Middle frontal gyrus (tissue), 1 donor: ENCODE measurements around the gene FREM2.

Source experiments
- DNase-seq: peaks from one replicate; pipeline ENCODE4 v3.0.0-alpha.2; 2015; ENCODE audit warnings: low spot score; ENCODE audit errors: extremely low spot score

Gene FREM2

DNA sequence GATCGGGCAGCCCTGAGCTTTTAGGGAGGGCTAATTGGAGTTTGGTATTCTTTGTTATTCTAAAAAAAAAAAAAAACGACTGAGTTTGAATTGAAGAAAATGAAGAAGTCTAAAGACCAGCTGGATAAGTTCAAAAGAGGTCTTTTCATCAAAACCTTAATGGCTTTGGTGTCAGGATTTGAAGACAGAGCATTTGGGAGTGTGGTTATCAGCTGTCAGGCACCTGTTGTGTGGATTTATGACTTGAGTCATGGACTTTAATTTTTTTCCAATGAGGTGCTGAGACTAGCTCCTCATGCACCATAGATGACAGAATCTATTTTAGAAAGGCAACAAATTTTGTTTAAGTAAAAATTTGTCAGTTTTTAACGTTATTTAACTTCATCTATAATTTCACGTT is 72.5 kb downstream of the FREM2 start:
- DNase-seq, result no peak

DNA sequence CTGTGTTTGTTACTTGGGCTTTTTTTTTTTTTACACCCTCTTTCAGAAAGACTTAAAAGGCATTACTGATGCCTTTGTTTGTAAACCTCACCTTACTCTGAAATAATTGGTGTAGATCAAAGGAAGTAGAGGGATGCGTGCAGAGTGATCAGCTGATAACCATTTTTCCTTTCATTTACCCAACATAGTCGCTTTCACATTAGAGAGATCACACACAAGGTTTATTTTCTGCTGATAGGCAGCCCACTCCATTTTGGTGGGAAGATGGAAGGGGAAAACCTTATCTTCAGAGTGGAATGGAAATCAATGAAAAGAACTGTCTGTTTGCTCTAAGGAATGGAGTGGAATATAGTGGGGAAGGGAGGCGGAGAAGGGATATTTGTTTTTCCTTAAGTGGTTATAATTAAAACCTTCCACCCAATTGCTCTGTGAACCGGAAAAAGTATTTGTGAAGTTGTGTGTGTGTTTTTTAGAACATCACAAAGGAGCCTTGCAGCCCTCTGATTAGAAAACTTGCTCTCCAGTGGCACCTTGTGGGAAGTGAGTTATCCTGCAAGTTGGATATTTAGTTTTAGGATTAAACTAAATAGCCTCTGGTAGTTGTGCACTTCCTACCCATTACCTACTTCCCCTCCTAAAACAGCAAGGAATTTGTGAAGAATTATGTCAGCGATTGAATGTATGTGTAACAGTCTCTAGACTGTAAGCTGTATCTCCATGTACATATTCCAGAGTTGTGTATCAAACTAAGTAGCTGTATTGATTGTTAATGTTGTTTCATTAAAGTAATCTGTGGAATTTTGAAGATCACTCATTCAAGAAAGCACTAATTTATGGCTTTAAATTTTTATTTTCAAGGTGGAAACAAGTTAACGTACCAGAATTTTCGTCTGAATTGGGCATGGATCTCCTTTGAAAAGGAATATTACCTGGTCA is 76.8 kb downstream of the FREM2 start:
- DNase-seq, result peak; percentile 53

DNA sequence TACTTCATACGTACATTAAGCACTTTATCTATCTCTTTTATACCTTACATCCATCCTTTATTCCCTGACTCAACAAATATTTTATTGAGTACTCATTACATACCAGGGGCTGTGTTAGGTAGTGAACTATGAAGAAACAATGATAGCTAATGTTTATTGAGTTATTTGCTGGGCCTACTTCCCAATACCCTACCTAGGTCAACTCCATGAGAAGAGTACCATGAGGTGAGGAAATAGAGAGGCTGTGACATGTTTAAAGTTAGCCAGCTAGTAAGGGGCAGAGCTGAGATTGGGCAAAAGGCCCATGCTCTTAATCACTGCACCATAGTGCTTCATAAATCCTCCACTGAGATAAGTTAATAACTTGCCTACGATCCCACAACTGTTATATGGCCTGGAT is 79.9 kb downstream of the FREM2 start:
- no peak for DNase-seq

DNA sequence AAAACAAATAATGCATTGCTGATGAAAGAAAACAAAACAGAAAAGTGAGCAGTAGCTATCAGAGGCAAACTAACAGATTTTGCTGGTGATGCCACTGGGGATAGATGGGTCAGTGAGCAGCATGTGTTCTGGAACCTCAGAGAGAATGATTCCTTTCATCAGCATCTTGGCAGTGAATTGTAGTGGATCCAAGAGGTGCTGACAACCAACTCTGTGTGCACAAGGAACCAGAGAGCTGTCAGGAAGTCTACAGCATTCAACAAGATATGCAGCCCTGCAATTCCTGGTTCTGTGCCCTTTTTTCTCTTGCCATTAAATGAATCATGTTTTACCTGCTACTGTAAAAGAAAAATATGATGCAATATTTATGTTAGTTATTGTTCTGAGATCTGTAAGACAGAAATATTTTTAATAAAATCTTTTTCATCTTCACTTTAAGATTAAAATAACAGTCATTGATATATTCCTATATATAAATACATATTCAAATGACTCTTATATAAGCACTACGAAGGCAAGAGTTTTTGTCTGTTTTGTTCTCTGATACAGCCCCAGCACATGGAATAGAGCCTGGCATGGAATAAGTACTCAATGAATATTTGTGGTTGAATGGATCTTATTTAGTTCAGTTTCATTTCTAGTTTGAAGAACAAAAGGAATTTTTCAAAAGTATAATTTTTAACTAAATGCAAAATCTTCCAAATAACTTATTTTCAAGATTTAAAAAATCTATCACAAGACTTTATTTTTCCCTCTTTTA is 80.8 kb downstream of the FREM2 start:
- peak; percentile 48 for DNase-seq

DNA sequence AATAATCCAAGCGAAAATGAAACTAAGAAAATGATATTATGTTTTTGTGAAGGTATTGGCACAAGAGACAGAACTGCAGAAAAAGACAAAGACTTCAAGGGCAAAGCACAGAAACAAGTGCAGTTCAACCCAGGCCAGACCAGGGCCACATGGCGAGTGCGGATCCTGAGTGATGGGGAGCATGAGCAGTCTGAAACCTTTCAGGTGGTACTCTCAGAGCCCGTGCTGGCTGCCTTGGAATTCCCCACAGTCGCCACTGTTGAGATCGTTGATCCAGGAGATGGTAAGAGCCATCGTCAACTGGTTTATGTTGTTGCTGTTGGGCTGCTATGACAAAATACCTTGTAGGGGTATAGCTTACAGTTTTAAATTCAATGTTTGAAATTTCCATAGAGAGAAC is 82.6 kb downstream of the FREM2 start:
- DNase-seq, result no peak

DNA sequence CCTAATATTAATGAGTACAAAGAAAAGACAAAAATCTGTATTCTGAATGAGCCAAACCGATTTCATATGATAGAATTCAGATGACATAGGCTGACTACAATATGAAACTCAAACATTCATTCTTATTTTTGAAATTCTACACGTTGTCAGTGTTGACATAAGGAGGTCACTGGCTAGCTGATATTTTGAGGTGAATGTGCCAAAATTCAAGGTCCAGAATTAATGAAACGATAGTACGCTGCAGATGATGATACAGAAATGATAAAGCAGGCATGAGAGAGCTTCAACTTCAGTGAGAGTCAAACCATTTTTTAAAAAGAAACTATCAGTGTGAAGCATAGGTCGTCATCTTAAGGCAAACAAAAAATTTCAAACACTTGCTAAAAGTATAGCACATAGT is 88.2 kb downstream of the FREM2 start:
- DNase-seq, result no peak

DNA sequence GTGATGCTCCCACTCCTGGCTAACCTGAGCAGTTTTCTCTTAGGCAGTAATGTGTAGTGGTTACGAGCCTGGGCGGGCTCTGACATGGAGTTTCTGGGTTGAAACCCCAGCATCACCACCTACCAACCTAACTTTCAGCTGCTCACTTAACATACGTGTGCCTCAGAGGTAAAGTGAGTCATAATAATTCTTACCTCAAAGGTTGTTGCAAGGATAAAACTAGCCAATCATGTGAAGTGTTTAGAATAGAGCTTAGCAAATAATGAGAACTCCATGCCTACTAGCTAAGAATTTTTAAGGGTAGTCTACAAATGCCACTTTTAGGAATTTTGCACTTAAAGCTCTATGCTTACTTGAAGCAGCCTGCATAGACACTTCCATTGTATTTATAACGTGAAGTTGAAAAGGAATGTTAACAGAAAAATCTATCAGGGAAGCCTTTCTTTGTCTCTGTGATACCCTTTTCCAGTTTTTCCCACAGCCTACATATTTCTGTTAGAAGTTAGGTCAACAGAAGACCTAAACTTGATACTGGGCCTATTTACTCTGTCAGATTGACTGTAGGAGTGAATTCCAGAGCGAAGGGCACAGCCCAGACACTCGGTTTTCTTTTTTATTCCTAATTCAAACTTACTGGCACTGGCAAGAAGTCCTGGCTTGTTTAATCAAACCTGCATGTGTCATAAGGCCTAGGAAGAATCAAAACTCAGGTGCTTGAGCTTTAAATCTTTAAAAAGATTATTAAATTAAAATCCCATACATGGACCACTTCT is 90.7 kb downstream of the FREM2 start:
- DNase-seq, result no peak

DNA sequence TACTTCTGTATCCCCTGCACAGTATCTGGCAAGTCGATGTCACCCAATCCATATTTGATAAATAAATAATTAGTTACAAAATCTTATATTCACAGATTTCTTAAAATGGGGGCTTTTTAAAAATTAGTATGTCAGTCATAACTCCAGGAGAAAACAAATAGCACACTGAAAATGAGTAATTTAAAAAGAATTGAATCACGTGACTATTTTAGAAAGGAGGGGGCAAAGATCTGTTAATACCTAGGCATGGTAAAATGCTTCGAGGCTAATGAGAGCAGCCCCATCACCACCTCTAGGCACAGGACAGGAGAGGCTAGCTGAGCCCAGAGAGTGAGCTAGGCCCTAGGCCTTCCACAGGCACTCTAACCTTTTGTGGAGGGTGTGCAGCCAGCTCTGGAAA is 94.7 kb downstream of the FREM2 start:
- DNase-seq, result no peak

DNA sequence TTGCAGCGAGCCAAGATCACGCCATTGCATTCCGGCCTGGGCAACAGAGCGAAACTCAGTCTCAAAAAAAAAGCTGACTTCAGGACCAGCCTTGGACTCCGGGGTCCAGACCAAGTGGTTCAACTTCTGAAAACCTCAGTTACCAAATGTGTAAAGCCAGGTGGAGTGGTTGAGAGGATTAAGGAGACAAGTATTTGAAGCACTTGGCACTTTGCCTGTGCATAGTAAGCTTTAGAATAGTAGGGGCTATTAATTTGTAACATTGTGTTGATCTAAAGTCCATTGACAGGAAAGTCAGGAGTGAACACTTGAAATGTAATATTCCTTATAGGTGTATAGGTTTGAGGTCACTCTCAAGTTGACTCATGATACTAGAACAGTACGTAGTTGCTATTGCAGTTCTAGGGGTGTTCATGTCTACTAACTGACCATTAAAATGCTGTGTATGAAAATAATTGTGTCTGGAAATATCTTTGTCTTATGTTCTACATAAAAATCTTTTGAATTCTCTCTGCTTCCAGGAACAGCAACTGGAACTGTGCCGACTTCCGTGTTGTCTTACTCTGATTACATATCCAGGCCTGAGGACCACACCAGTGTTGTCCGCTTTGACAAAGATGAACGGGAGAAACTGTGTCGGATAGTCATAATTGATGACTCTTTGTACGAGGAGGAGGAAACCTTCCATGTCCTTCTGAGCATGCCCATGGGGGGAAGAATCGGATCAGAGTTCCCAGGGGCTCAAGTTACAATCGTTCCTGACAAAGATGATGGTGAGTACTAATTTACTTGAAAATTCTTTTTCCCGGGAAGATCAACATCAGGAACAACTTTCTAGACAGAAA is 97.4 kb downstream of the FREM2 start:
- no peak for DNase-seq

DNA sequence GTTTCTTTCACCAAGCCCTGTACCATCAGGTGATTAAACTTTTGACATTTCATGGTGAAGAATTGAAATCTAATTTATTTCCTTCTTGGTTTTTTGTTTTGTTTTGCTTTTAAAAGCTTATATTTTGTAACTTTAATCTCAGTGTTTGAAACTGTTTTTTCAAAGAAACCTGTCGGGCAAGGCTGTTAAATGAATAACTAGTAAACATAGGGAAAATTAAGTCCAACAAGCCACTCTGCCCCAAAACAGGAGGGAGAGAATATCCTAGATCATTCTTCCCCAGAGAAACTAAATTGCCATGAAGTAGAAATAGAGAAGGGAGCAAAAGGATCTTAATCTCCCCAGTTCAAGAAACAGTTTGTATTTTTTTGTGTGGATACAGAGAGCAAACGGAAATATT is 98.2 kb downstream of the FREM2 start:
- DNase-seq, result no peak

DNA sequence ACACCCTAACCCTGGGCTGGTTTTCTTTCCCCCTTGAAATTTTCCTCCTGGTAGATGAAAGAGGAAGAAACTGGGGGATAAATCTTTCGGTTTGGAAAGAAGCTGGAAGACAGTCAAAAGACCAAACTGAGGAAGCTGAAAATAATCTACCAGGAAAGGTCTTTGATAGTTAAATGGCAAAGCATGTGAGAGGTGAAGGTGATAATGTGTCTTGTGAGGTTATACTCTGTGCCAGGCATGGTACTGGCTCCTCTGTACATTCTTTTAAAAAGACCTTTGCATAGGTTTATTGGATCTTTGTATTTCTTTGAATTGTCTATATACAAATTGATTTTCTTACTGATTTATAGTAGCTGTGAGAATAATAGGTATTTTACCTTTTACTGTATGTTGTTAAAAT is 98.6 kb downstream of the FREM2 start:
- no peak for DNase-seq

DNA sequence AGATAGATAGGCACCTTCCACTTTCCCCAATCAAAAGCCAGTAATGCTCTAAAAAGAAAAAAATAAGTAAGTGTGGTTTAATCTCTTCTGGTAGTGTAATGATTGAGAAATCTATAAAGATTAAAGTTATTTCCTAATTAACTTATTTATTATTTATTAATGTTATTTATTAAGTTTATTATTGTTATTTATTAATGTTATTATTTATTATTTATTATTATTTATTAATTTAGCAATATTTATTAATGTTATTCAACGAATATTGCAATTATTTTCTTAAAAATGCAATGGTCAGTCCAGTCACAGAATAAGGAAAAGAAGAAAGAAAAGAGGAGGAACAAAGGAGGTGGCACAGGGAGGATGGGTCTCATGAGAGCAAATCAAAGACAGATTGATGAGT is 100.7 kb downstream of the FREM2 start:
- DNase-seq, result no peak

DNA sequence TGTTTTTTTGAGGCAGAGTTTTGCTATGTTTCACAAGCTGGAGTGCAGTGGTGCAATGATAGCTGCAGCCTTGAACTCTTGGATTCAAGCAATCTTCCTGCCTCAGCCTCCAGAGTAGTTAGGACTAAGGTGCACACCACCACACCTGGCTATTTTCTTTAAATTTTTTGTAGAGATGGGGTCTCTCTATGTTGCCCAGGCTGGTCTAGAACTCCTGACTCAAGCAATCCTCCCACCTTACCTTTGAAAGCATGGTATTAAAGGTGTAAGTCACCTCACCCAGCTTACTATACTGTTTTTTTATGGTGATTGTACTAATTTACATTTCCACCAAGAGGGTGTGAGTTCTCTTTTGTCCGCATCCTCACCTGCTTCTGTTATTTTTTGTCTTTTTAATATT is 110.0 kb downstream of the FREM2 start:
- no peak for DNase-seq

DNA sequence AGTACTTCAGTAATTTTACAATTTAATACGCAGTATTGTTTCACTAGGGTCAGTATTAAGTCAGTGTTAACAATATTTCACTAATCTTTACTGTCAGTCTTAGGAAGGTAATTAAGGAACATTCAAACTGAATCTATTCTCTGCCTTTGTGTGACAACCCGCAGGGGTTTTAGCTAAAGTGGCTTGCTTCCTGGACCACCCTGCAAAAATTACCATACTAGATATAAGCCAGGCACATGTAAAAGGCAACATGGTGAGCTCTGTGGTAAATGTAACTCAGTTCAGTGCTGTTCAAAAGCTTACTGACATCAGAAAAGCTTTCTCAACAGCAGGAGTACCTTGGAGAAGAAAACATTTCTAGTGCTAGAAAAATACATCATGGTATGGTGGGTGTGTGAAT is 116.7 kb downstream of the FREM2 start:
- no peak for DNase-seq

DNA sequence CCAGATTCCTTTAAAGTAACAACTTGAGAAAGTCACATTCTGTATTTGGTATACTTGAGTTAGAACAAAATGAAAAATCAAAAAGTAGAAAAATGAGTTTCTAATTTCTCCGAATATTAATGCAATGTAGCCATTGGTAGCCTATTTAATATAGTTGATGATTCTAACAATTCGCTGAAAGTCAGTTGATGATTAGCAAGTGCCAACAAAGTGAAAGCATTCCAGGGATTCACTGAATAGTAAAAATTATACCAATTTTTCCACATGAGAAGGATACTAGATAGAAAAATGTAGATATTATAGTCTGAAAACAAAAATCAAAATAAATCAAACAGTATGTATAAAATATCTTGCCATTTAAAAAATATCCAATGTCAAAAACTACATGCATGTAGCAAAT is 117.2 kb downstream of the FREM2 start:
- DNase-seq, result no peak

DNA sequence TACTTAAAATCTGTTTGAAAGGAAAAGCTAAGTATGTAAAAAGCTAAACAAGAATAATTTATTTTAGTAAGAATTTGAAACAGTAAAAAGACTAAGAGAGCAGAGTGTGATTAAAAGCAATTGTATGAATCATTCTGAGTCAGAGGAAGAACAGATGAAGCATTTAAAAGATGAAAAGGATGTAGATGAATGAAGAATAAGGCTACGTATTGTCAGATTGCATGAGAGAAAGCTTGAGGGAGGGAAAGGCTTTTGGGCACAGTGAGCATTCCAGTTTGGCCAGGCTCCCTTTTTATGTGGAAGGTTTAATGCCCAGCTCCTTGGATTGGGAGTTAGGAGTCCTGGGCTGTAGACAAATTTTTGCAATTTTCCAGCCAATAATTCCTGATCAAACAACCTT is 117.7 kb downstream of the FREM2 start:
- DNase-seq, result no peak

DNA sequence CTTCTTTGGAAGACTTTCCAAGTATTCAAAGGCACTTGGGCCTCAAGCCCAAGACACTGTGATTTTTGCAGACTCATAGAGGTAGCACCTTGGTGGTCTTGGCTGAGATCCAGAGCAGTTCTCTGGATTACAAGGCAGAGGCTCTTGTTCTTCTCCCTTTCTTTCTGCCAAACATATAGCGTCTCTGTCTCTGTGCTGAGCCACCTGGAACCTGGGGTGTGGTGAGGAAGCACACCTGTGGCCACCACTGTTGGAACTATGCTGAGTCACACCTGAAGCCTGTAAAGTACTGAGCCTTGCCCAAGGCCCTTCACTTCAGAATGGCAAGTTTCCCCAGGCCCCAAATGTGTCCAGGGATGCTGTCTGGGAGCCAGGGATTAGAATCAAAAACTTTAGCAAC is 127.5 kb downstream of the FREM2 start:
- DNase-seq, result no peak

DNA sequence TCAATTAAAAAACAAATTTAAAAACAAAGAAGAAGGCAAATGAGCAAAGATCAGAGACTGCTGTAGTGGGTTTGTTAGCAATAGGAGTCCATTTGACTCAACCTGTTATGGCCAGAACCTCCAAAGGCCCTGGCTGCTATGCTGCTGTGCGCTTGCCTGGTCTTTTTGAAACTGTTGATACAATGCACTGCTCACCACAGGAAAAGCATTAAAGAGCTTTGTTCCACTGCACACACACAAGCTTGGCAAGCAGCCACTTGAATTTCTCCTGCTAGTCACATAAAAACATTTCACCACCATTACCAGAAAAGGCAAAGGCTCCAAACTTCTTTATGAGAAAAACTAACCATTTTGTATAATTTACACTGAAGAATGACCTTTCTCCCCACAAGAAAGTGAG is 132.2 kb downstream of the FREM2 start:
- peak; percentile 33 for DNase-seq

DNA sequence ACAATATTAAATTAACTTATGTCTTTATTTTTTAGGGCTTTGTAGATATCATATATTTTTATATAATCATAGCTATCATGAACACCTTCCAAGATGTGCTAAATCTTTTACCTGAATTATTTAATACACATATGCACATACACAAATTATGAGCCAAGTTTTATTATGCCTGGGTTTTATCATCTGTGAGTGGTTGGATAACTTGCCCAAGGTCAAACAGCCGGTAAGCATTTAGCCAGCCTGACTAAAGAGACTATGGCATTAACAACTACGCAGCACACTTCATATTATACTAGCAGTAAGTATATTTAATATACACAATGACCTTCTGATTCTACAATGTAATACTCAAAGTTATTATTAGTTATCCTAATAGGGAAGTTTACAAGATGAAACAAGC is 132.7 kb downstream of the FREM2 start:
- DNase-seq, result no peak

DNA sequence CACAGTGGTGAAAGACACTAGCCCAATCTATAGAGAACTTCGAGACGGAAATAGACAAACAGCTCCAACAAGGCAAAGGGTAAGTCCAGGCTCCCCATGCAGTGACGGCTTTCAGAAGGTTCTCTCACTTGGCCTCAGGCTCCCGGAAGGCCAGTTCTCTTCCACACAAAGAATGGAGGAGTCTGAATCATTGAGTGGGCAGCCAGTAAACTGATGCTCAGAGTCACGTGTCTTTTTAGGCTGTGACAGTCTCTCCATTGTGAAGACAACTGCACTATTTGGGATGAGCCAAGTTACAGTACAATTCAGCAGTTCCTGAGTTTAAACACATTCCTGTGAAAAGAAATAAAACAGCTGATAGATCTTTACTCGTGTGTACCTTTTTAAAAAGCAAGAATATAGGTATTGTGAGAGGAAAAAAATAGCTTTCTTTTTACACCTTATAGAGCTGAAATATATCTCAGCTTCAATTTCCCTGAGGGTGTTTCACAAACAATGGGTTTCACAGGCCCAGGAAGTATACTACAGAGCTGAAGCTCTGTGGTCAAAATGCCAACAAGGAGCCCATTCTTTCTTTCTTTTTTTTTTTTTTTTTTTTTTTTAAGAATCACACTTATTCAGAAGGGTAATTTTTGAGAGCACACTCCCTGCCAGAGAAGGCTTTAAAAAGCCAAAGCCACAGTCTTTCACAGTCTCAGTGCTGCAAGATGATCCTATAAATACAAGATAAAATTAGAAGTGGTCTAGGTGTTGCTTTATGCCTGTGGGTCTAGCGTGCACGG is 135.1 kb downstream of the FREM2 start:
- DNase-seq, result peak; percentile 36
